NB4 (cell line): Measurements from ENCODE around the gene COL6A2.

Experiments
- DNase-seq: peaks from one replicate; pipeline ENCODE4 v3.0.0; 2010; ENCODE audit warnings: low read depth
- H3K4me3 ChIP-seq: one replicate; pipeline ENCODE4 v1.5.1; 2011; ENCODE audit warnings: mild to moderate bottlenecking, low read depth, low read length, moderate library complexity
- CTCF ChIP-seq: IDR thresholded peaks from one replicate; pipeline ENCODE4 v1.5.1; 2012; ENCODE audit warnings: low read depth, low read length
- MAX ChIP-seq: IDR thresholded peaks from 2 replicates; pipeline ENCODE4 v1.6.1; 2011; ENCODE audit warnings: low read depth, low read length
- MYC ChIP-seq: IDR thresholded peaks from 2 replicates; pipeline ENCODE4 v1.6.1; 2011; ENCODE audit warnings: low read depth, low read length
- POLR2A ChIP-seq: IDR thresholded peaks from 2 replicates; pipeline ENCODE4 v1.6.1; 2011; ENCODE audit warnings: mild to moderate bottlenecking; ENCODE audit not compliant: insufficient read length; ENCODE audit errors: extremely low read depth

COL6A2 gene

GRCh38 chr21:46095083-46095719, 2.7 kb upstream of the COL6A2 start:
- no peak for DNase-seq
- TF ChIP-seq MYC: no peak
- H3K4me3 ChIP-seq: no peak overlapping the region

GRCh38 chr21:46095814-46096595, 1.9 kb upstream of the COL6A2 start:
- no peak for DNase-seq
- no peak overlapping the region for H3K4me3 ChIP-seq
- TF ChIP-seq MYC (no peak), CTCF (no peak), MAX (no peak), POLR2A (no peak)

- DNase-seq: no peak
- TF ChIP-seq CTCF: no peak
- no peak for TF ChIP-seq MAX
- no peak overlapping the region for H3K4me3 ChIP-seq
Measured at GRCh38 chr21:46096596-46097335, 1.1 kb upstream of the COL6A2 start.

GRCh38 chr21:46098303-46099141, 610 bp downstream of the COL6A2 start:
- no peak for DNase-seq
- H3K4me3 ChIP-seq: no peak overlapping the region
- TF ChIP-seq MAX (no peak), CTCF (no peak), POLR2A (no peak), MYC (no peak)

GRCh38 chr21:46099476-46099875, 1.6 kb downstream of the COL6A2 start:
- TF ChIP-seq POLR2A (no peak), CTCF (no peak), MAX (no peak), MYC (no peak)
- H3K4me3 ChIP-seq: no peak overlapping the region
- no peak for DNase-seq
